GM23248 (cell line): ENCODE results near the gene NAA40.

Experiments used
- EZH2 ChIP-seq: fragments of 200-600 bp; sonication (generic); IDR thresholded peaks from 2 replicates; pipeline ENCODE4 v1.6.1; 2018; ENCODE audit warnings: antibody characterized with exemption, mild to moderate bottlenecking; ENCODE audit not compliant: insufficient read depth, poor library complexity, severe bottlenecking
- EZH2phosphoT487 ChIP-seq: fragments of 200-600 bp; sonication (generic); IDR thresholded peaks from 2 replicates; pipeline ENCODE4 v1.6.1; 2018; ENCODE audit warnings: antibody characterized with exemption, moderate library complexity, mild to moderate bottlenecking, low read depth; ENCODE audit not compliant: insufficient read depth

DNA sequence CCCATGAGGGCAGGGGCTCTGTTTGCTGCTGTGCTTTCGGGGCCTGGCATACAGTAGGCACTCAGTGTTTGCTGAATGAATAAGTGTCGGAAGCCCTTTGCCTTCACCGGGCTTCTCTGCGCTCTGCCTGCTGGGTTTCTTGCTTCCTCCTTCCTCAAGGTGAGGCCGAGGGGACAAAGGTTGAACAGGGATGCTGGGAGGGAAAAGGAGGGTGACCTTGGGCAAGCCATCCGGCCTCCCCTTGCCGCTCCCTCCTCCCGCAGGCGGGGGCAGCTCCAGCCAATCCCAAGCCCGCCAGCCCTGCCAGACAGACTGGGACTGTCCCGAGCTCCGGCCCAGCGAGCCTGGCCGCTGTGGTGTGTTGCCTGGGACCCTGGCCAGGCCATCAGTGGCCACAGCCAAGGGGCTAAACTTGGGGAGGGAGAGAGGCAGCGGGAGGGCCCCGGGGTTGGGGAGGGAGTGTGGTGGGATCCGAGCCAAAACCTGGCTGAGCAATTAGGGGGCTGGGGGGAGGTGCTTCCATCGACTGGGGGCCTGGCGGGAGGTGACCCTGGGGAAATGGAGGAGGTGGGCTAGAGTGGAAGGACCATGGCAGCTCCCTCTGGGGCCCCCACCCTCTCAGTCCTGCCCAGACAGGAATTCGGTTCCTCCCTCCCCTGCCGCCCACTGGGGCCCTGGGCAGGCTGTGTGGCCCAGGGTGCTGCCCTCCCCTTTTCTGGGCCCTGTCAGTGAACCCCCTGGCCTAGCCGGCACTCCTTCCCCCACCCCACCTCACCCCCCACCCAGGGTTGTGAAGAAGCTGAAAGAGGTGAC is 18.5 kb upstream of the NAA40 start:
- TF ChIP-seq EZH2 (no peak), EZH2phosphoT487 (no peak)
